ENCODE data around the gene CST5. TPM values are rescaled to one million over a fixed set of nuclear protein-coding genes. Genes with fewer than 3 reads are reported as not detected.

CST5 gene
- total RNA-seq, 1 experiment from 2014 or later, result not detected

DNA sequence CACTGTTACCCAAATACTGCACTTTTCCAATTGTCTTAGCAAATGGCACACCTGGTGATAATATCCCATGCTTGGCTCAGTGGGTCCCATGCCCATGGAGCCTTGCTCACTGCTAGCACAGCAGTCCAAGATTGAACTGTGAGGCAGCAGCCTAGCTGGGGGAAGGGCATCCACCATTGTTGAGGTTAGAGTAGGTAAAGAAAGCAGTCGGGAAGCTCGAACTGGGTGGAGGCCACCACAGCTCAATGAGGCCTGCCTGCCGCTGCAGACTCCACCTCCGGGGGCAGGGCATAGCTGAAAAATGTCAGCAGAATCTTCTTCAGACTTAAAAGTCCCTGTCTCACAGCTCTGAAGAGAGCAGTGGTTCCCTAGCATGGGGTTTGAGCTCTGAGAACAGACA is 43.8 kb downstream of the CST5 start:
- Histone ChIP-seq H3K9me3 (ENCODE audit: control insufficient read depth in 1 of 2, insufficient read depth in 1 of 2, low read depth in 1 of 2, low read length in 2 of 2) (no peaks in the 10 kb centered on the region), H3K4me3 (replicated peaks in 1 of 2; ENCODE audit: low read depth in 1 of 2, low read length in 2 of 2) (no peak overlapping the region), H2AFZ (ENCODE audit: low read depth, low read length, poor library complexity, severe bottlenecking) (no peak overlapping the region), H3K4me2 (ENCODE audit: low read length) (no peak overlapping the region), H3K9ac (ENCODE audit: low read length) (no peak overlapping the region), H3K9me2 (ENCODE audit: insufficient read depth) (no peaks in the 10 kb centered on the region), H3K36me3 (ENCODE audit: control insufficient read depth in 1 of 2, insufficient read depth in 2 of 2, low read length in 2 of 2) (no peaks in the 10 kb centered on the region), H3K27me3 (ENCODE audit: insufficient read depth, low read length) (0 out of 2 replicates have a peak, but pooled peaks cover 7% of the 10 kb centered on the region), H3K79me2 (ENCODE audit: insufficient read depth, low read length) (no peaks in the 10 kb centered on the region), H3K4me1 (ENCODE audit: control insufficient read depth in 1 of 2, insufficient read depth in 2 of 2, low read length in 2 of 2) (no peaks in the 10 kb centered on the region), H4K20me1 (ENCODE audit: insufficient read depth) (no peaks in the 10 kb centered on the region), H3K27ac (ENCODE audit: low read depth, low read length) (no peak overlapping the region)
- no peak for DNase-seq (ENCODE audit: low read depth, low spot score)
- intact Hi-C loops (cut with micrococcal nuclease), result no loop called here
- ChIA-PET RAD21 (ENCODE audit: low non-redundant PET in 1 of 2, low total read pairs in 2 of 2, uncharacterized antibody in 2 of 2, unreplicated experiment in 2 of 2) (no interaction called here), POLR2A (no interaction called here), CTCF (no interaction called here)
- BruUV-seq (replicated peaks), result no TSS peak
- no peak for ATAC-seq
- no peak for TF ChIP-seq POLR2AphosphoS5 (IDR thresholded peaks at IDR 0.05; ENCODE audit: low read depth, low read length)
- no peak for TF ChIP-seq RAD21 (IDR thresholded peaks at IDR 0.05; ENCODE audit: low read depth)
- TF ChIP-seq YY1 (IDR thresholded peaks at IDR 0.05; ENCODE audit: extremely low read depth, insufficient replicate concordance, low read depth, low read length), result no peak
- TF ChIP-seq ZFX (IDR thresholded peaks at IDR 0.05), result no peak
- TF ChIP-seq CBX3 (IDR thresholded peaks at IDR 0.05; ENCODE audit: low read depth), result no peak
- TF ChIP-seq POLR2A (IDR thresholded peaks at IDR 0.05; ENCODE audit: borderline replicate concordance, extremely low read depth, insufficient read depth, insufficient read length), result no peak
- no peak for TF ChIP-seq JUND (IDR thresholded peaks at IDR 0.05)
- no peak for TF ChIP-seq EZH2 (IDR thresholded peaks at IDR 0.05)
- TF ChIP-seq CEBPB (IDR thresholded peaks at IDR 0.05; ENCODE audit: low read depth), result no peak
- TF ChIP-seq, protein P1, sequence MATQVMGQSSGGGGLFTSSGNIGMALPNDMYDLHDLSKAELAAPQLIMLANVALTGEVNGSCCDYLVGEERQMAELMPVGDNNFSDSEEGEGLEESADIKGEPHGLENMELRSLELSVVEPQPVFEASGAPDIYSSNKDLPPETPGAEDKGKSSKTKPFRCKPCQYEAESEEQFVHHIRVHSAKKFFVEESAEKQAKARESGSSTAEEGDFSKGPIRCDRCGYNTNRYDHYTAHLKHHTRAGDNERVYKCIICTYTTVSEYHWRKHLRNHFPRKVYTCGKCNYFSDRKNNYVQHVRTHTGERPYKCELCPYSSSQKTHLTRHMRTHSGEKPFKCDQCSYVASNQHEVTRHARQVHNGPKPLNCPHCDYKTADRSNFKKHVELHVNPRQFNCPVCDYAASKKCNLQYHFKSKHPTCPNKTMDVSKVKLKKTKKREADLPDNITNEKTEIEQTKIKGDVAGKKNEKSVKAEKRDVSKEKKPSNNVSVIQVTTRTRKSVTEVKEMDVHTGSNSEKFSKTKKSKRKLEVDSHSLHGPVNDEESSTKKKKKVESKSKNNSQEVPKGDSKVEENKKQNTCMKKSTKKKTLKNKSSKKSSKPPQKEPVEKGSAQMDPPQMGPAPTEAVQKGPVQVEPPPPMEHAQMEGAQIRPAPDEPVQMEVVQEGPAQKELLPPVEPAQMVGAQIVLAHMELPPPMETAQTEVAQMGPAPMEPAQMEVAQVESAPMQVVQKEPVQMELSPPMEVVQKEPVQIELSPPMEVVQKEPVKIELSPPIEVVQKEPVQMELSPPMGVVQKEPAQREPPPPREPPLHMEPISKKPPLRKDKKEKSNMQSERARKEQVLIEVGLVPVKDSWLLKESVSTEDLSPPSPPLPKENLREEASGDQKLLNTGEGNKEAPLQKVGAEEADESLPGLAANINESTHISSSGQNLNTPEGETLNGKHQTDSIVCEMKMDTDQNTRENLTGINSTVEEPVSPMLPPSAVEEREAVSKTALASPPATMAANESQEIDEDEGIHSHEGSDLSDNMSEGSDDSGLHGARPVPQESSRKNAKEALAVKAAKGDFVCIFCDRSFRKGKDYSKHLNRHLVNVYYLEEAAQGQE (IDR thresholded peaks at IDR 0.05; ENCODE audit: low read depth), result no peak
- TF ChIP-seq, protein P2, sequence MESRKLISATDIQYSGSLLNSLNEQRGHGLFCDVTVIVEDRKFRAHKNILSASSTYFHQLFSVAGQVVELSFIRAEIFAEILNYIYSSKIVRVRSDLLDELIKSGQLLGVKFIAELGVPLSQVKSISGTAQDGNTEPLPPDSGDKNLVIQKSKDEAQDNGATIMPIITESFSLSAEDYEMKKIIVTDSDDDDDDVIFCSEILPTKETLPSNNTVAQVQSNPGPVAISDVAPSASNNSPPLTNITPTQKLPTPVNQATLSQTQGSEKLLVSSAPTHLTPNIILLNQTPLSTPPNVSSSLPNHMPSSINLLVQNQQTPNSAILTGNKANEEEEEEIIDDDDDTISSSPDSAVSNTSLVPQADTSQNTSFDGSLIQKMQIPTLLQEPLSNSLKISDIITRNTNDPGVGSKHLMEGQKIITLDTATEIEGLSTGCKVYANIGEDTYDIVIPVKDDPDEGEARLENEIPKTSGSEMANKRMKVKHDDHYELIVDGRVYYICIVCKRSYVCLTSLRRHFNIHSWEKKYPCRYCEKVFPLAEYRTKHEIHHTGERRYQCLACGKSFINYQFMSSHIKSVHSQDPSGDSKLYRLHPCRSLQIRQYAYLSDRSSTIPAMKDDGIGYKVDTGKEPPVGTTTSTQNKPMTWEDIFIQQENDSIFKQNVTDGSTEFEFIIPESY (IDR thresholded peaks at IDR 0.05; ENCODE audit: extremely low read depth, insufficient replicate concordance, low read length), result no peak
- TF ChIP-seq SRF (IDR thresholded peaks at IDR 0.05; ENCODE audit: low read depth), result no peak

Measured in HCT116 (cell line).